ENCODE measurements around the gene SPSB4.

Gene SPSB4

GRCh38 chr3:141055536-141056445 is 4.6 kb downstream of the SPSB4 start:
- DNase-seq: no peak

- DNase-seq: no peak
Observed at GRCh38 chr3:141056751-141057171, 5.6 kb downstream of the SPSB4 start.

GRCh38 chr3:141057436-141057835 is 6.3 kb downstream of the SPSB4 start:
- DNase-seq: no peak

GRCh38 chr3:141057946-141058800 is 7.0 kb downstream of the SPSB4 start:
- no peak for DNase-seq

- no peak for DNase-seq
Observed at GRCh38 chr3:141058996-141059395, 7.8 kb downstream of the SPSB4 start.

- DNase-seq: no peak
Observed at GRCh38 chr3:141059816-141060215, 8.7 kb downstream of the SPSB4 start.

- DNase-seq: peak in 1 of 2 experiments; percentile 5
Observed at GRCh38 chr3:141060327-141060726, 9.2 kb downstream of the SPSB4 start.

- DNase-seq: no peak
Observed at GRCh38 chr3:141063831-141064230, 12.7 kb downstream of the SPSB4 start.

- no peak for DNase-seq
Observed at GRCh38 chr3:141064255-141064926, 13.2 kb downstream of the SPSB4 start.

GRCh38 chr3:141065258-141065657 is 14.1 kb downstream of the SPSB4 start:
- no peak for DNase-seq

GRCh38 chr3:141065841-141066805 is 15.0 kb downstream of the SPSB4 start:
- no peak for DNase-seq

- DNase-seq: no peak
Observed at GRCh38 chr3:141067206-141067974, 16.2 kb downstream of the SPSB4 start.

GRCh38 chr3:141070229-141070628 is 19.1 kb downstream of the SPSB4 start:
- DNase-seq: no peak

GRCh38 chr3:141070727-141071357 is 19.7 kb downstream of the SPSB4 start:
- DNase-seq: no peak

GRCh38 chr3:141071681-141072260 is 20.6 kb downstream of the SPSB4 start:
- no peak for DNase-seq

GRCh38 chr3:141072950-141073349 is 21.8 kb downstream of the SPSB4 start:
- DNase-seq: no peak

GRCh38 chr3:141073580-141073979 is 22.4 kb downstream of the SPSB4 start:
- no peak for DNase-seq

GRCh38 chr3:141074529-141074928 is 23.4 kb downstream of the SPSB4 start:
- no peak for DNase-seq

- no peak for DNase-seq
Observed at GRCh38 chr3:141076036-141076773, 25.1 kb downstream of the SPSB4 start.
